ENCODE data around the gene SAMD3. TPM values are rescaled to one million over a fixed set of nuclear protein-coding genes. Genes with fewer than 3 reads are reported as not detected.

SAMD3 gene
- total RNA-seq, 1 experiment from 2014 or later = 7.5 TPM

DNA sequence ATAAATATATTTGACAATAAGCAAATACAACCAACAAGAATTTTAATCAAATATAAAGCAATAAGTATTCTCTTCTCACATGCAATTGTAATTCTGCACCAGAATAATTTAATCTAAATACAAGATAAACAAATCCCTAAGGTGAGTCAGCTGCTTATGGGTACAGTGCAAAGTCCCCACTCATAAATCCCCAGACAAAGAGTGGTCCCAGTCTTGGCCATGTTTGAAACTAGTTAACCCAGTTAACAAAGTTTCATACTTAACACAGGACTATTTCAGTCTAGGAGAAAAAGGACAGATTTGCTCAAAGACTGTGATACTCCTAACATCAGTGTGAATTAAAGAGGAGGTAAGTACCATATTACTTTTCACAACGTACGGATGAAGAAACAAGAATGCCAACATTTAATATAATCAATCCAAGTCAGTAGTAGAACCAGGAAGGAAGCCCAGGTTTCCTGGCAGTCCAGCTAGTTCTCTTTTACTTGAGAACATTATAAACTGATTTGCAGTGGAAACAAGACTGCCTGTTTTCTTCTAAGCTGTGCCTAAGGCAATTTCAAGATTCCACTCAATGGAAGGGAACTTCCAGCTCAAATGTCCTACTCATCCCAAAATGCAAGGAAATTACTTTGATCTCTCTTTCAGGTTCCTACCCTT lies 10.4 kb downstream of the SAMD3 start:
- H3K9ac ChIP-seq (ENCODE audit: low read length) = no peak overlapping the region
- H3K36me3 ChIP-seq (ENCODE audit: control insufficient read depth in 1 of 2, insufficient read depth in 2 of 2, low read length in 2 of 2) = no peaks in the 10 kb centered on the region
- no peaks in the 10 kb centered on the region for H3K9me3 ChIP-seq (ENCODE audit: control insufficient read depth in 1 of 2, insufficient read depth in 1 of 2, low read depth in 1 of 2, low read length in 2 of 2)
- ATAC-seq = no peak
- H4K20me1 ChIP-seq (ENCODE audit: insufficient read depth) = no peaks in the 10 kb centered on the region
- H3K79me2 ChIP-seq (ENCODE audit: insufficient read depth, low read length) = no peaks in the 10 kb centered on the region
- no peak overlapping the region for H3K27ac ChIP-seq (ENCODE audit: low read depth, low read length)
- H3K4me1 ChIP-seq (ENCODE audit: control insufficient read depth in 1 of 2, insufficient read depth in 2 of 2, low read length in 2 of 2) = no peaks in the 10 kb centered on the region
- BruUV-seq (replicated peaks) = no TSS peak
- no peaks in the 10 kb centered on the region for H3K27me3 ChIP-seq (ENCODE audit: insufficient read depth, low read length)
- RAD21 ChIA-PET (ENCODE audit: low non-redundant PET in 1 of 2, low total read pairs in 2 of 2, uncharacterized antibody in 2 of 2, unreplicated experiment in 2 of 2) = no interaction called here
- intact Hi-C loops (cut with micrococcal nuclease) = no loop called here
- no peaks in the 10 kb centered on the region for H3K9me2 ChIP-seq (ENCODE audit: insufficient read depth)
- H3K4me3 ChIP-seq (replicated peaks in 1 of 2; ENCODE audit: low read depth in 1 of 2, low read length in 2 of 2) = no peak overlapping the region
- DNase-seq (ENCODE audit: low read depth, low spot score) = no peak
- CTCF ChIA-PET = no interaction called here
- H3K4me2 ChIP-seq (ENCODE audit: low read length) = no peak overlapping the region
- POLR2A ChIA-PET = no interaction called here
- H2AFZ ChIP-seq (ENCODE audit: low read depth, low read length, poor library complexity, severe bottlenecking) = no peak overlapping the region
- TF ChIP-seq SRF (IDR thresholded peaks at IDR 0.05; ENCODE audit: low read depth) = no peak
- no peak for TF ChIP-seq POLR2AphosphoS5 (IDR thresholded peaks at IDR 0.05; ENCODE audit: low read depth, low read length)
- TF ChIP-seq EZH2 (IDR thresholded peaks at IDR 0.05) = no peak
- no peak for TF ChIP-seq ZFX (IDR thresholded peaks at IDR 0.05)
- TF ChIP-seq, protein P1, sequence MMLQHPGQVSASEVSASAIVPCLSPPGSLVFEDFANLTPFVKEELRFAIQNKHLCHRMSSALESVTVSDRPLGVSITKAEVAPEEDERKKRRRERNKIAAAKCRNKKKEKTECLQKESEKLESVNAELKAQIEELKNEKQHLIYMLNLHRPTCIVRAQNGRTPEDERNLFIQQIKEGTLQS (IDR thresholded peaks at IDR 0.05) = no peak
- TF ChIP-seq CBX3 (IDR thresholded peaks at IDR 0.05; ENCODE audit: low read depth) = no peak
- no peak for TF ChIP-seq ELF1 (IDR thresholded peaks at IDR 0.05; ENCODE audit: borderline replicate concordance, low read depth)
- TF ChIP-seq CEBPB (IDR thresholded peaks at IDR 0.05; ENCODE audit: low read depth) = no peak
- TF ChIP-seq, protein P2, sequence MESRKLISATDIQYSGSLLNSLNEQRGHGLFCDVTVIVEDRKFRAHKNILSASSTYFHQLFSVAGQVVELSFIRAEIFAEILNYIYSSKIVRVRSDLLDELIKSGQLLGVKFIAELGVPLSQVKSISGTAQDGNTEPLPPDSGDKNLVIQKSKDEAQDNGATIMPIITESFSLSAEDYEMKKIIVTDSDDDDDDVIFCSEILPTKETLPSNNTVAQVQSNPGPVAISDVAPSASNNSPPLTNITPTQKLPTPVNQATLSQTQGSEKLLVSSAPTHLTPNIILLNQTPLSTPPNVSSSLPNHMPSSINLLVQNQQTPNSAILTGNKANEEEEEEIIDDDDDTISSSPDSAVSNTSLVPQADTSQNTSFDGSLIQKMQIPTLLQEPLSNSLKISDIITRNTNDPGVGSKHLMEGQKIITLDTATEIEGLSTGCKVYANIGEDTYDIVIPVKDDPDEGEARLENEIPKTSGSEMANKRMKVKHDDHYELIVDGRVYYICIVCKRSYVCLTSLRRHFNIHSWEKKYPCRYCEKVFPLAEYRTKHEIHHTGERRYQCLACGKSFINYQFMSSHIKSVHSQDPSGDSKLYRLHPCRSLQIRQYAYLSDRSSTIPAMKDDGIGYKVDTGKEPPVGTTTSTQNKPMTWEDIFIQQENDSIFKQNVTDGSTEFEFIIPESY (IDR thresholded peaks at IDR 0.05; ENCODE audit: extremely low read depth, insufficient replicate concordance, low read length) = no peak
- no peak for TF ChIP-seq ZNF274 (IDR thresholded peaks at IDR 0.05; ENCODE audit: low read depth, low read length)
- TF ChIP-seq FOSL1 (IDR thresholded peaks at IDR 0.05; ENCODE audit: low read depth) = no peak
- TF ChIP-seq, protein P3, sequence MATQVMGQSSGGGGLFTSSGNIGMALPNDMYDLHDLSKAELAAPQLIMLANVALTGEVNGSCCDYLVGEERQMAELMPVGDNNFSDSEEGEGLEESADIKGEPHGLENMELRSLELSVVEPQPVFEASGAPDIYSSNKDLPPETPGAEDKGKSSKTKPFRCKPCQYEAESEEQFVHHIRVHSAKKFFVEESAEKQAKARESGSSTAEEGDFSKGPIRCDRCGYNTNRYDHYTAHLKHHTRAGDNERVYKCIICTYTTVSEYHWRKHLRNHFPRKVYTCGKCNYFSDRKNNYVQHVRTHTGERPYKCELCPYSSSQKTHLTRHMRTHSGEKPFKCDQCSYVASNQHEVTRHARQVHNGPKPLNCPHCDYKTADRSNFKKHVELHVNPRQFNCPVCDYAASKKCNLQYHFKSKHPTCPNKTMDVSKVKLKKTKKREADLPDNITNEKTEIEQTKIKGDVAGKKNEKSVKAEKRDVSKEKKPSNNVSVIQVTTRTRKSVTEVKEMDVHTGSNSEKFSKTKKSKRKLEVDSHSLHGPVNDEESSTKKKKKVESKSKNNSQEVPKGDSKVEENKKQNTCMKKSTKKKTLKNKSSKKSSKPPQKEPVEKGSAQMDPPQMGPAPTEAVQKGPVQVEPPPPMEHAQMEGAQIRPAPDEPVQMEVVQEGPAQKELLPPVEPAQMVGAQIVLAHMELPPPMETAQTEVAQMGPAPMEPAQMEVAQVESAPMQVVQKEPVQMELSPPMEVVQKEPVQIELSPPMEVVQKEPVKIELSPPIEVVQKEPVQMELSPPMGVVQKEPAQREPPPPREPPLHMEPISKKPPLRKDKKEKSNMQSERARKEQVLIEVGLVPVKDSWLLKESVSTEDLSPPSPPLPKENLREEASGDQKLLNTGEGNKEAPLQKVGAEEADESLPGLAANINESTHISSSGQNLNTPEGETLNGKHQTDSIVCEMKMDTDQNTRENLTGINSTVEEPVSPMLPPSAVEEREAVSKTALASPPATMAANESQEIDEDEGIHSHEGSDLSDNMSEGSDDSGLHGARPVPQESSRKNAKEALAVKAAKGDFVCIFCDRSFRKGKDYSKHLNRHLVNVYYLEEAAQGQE (IDR thresholded peaks at IDR 0.05; ENCODE audit: low read depth) = no peak

Measured in HCT116 (cell line).